Testis (tissue), 3 donors: ENCODE data around the gene CENPO. TPM values are rescaled to one million over a fixed set of nuclear protein-coding genes. Genes with fewer than 3 reads are reported as not detected.

ENCODE experiments used
- DNase-seq: peaks from one replicate; pipeline ENCODE4 v3.0.0-alpha.2; 2019
- H3K27ac ChIP-seq, 2 donors: fragments of 200-600 bp; sonication (generic); one replicate each; pipeline ENCODE4 v1.5.1; 2019
- H3K27me3 ChIP-seq: fragments of 200-600 bp; sonication (generic); one replicate; pipeline ENCODE4 v1.5.1; 2019
- H3K36me3 ChIP-seq: fragments of 200-600 bp; sonication (generic); one replicate; pipeline ENCODE4 v1.5.1; 2017; ENCODE audit warnings: low read depth; ENCODE audit errors: missing control alignments
- H3K4me1 ChIP-seq: fragments of 200-600 bp; sonication (generic); one replicate; pipeline ENCODE4 v1.5.1; 2019
- H3K4me3 ChIP-seq, 2 donors: fragments of 200-600 bp; sonication (generic); one replicate each; pipeline ENCODE4 v1.5.1; 2017 to 2019
- H3K9me3 ChIP-seq: fragments of 200-600 bp; sonication (generic); one replicate; pipeline ENCODE4 v1.5.1; 2017
- POLR2A ChIP-seq: fragments of 450-650 bp; IDR thresholded peaks from one replicate; pipeline ENCODE4 v1.6.1; 2017; ENCODE audit warnings: antibody characterized with exemption, mild to moderate bottlenecking, moderate library complexity
- WGBS, 2 donors: methylation state at CpG; one replicate each; pipeline ENCODE4 v1.1.5; 2018; 5-methylcytosine and 5-hydroxymethylcytosine counted together
- intact Hi-C: fragments of 100-400 bp; cut with DNase I; formaldehyde crosslinking; loops from one replicate; pipeline ENCODE4 v1.15.1; 2023; ENCODE audit warnings: low total_unique reads
- polyA plus RNA-seq: library from polyadenylated mRNA; stranded (reverse); fragments of 350-450 nt; fragmentation: Illumina TruSeq; extraction: RNeasy Lipid Tissue Mini Kit (QIAGEN cat#74804); gene quantifications from one replicate; pipeline ENCODE4 v1.2.3, GENCODE V29; 2014; ENCODE audit warnings: low read depth, low replicate concordance; ENCODE audit not compliant: insufficient read depth
- total RNA-seq, 2 donors: library from RNA; depleted of rRNA; stranded (reverse); fragments of >200 nt; gene quantifications; one replicate each; pipeline ENCODE4 v1.2.3, GENCODE V29; 2016
- TF ChIP-seq, protein P1 (sequence below), 3 experiments: fragments of 450-650 bp in 2 of 3; fragments of 200-600 bp in 1 of 3; sonication (generic) in 1 of 3; IDR thresholded peaks; one replicate each; pipeline ENCODE4 v1.5.1; 2016 to 2019; ENCODE audit warnings: antibody characterized with exemption in 3 of 3, mild to moderate bottlenecking in 2 of 3, moderate library complexity in 1 of 3

Gene CENPO
- total and polyA plus RNA-seq, 3 donors from 2014 or later, result 27.1 to 41.2 (median 32.8) TPM

DNA sequence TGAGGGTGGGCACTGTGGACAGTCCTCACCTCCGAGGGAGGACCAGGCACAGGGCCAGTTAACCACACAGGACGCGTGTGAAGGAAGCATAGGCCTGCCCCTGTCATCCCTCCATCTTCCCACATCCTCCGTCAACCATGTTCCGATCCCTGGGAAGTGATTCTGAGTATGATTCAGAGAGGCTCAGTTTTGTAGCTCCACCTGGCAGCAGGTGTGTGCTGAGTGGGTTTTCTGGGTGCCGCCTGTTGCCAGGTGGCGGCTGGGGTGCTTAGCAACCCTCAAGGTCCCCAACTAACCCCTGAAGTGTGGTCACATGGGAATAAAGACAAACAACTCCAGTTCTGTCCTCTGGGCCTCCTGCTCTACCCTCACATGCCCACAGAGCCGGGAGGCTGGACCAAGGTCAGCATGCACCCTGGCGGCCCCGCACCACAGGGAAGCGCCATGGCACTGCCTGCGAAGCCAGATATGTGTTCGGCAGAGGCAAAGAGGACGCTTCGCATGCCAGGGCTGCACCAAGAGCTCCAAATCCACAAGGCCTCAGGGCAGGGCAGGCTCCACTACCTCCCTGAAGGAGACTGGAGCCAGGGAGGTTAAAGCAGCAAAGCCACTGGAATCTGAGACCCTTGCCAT is 66.9 kb downstream of the CENPO start:
- Histone ChIP-seq H3K27ac (peak overlapping the region in 1 of 2 donors; percentile 68), H3K27me3 (no peaks in the 10 kb centered on the region), H3K4me1 (peaks cover 32% of the 10 kb centered on the region), H3K4me3 (no peak overlapping the region), H3K9me3 (no peaks in the 10 kb centered on the region), H3K36me3 (no peaks in the 10 kb centered on the region)
- no peak for DNase-seq
- 94% methylated on average over 15 of the region's 15 CpGs; no CpG with 5 or more reads in 1 of the 2 donors for WGBS, 2 donors
- TF ChIP-seq POLR2A, result no peak
- TF ChIP-seq, protein P1, sequence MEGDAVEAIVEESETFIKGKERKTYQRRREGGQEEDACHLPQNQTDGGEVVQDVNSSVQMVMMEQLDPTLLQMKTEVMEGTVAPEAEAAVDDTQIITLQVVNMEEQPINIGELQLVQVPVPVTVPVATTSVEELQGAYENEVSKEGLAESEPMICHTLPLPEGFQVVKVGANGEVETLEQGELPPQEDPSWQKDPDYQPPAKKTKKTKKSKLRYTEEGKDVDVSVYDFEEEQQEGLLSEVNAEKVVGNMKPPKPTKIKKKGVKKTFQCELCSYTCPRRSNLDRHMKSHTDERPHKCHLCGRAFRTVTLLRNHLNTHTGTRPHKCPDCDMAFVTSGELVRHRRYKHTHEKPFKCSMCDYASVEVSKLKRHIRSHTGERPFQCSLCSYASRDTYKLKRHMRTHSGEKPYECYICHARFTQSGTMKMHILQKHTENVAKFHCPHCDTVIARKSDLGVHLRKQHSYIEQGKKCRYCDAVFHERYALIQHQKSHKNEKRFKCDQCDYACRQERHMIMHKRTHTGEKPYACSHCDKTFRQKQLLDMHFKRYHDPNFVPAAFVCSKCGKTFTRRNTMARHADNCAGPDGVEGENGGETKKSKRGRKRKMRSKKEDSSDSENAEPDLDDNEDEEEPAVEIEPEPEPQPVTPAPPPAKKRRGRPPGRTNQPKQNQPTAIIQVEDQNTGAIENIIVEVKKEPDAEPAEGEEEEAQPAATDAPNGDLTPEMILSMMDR (IDR thresholded peaks at IDR 0.05), result no peak
- intact Hi-C loops, result no loop called here

DNA sequence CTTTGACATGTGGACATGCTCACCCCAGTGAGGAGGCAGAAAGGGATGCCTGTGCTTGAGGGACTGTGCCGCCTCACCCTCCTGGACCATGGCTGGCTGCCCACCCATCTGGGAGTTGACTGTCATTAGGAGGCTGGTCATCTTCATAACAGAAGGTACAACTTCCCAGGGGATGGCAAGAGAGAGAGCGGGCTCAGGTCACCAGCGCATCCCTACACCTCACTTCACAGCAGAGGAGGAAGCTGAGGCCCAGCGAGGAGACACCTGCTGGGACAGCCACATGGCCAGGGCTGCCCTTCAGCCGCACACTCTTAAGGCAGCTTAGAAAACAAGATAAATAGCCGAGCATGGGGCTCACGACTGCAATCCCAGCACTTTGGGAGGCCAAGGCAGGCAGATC is 67.4 kb downstream of the CENPO start:
- 95 to 97% methylated on average over 6 to 7 of the region's 7 CpGs for WGBS, 2 donors
- H3K4me1 ChIP-seq, result peaks cover 28% of the 10 kb centered on the region
- peak overlapping the region in 1 of 2 donors; percentile 68 for H3K27ac ChIP-seq
- H3K9me3 ChIP-seq, result no peaks in the 10 kb centered on the region
- DNase-seq, result no peak
- intact Hi-C loops, result no loop called here
- no peak overlapping the region for H3K4me3 ChIP-seq
- TF ChIP-seq, protein P1 (IDR thresholded peaks at IDR 0.05), result no peak
- TF ChIP-seq POLR2A, result no peak
- H3K36me3 ChIP-seq, result no peaks in the 10 kb centered on the region
- H3K27me3 ChIP-seq, result no peaks in the 10 kb centered on the region

DNA sequence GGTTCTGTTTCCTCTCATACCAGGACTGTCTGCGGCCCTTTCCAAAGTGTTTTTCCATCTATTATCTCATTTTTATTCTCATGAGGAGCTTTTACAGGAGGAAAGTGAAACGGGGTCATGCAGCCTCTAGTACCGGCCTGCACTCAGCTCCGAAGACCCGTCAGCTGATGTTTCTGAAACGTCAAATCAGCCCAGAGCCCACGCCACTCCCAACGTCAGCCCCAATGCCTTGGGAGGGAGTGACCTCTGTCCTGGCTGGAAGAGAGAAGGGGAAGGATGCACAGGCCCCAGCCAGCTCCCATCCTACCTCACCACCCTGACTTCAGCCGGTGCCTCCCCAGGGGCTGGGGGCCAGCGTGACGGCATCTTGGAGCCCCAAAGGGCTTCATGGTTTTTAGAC is 68.3 kb downstream of the CENPO start:
- H3K4me1 ChIP-seq, result peaks cover 20% of the 10 kb centered on the region
- no peak overlapping the region for H3K4me3 ChIP-seq
- intact Hi-C loops, result no loop called here
- H3K9me3 ChIP-seq, result no peaks in the 10 kb centered on the region
- DNase-seq, result peak; percentile 57
- H3K27me3 ChIP-seq, result no peaks in the 10 kb centered on the region
- no peaks in the 10 kb centered on the region for H3K36me3 ChIP-seq
- H3K27ac ChIP-seq, result peak overlapping the region; percentile 47 to 68
- TF ChIP-seq, protein P1 (IDR thresholded peaks at IDR 0.05), result no peak
- no peak for TF ChIP-seq POLR2A
- WGBS, 2 donors, result 57 to 61% methylated on average over 11 of the region's 11 CpGs

DNA sequence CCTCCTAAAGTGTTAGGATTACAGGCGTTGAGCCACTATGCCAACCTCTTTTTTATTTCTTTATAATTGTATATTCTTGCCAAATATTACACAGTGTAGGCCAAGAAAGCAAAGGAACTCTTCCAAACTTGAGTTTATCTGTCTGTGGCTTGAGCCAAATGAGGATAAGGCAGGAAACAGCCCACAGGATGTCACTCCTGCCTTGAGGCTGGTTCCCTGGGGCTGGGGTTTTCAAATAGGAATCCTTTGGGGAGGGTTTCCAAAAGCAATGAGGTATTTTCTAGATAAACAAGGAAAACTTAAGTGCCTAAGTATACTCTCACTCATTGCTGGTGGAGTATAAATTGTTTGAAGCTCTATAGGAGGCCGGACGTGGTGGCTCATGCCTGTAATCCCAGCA is 70.4 kb downstream of the CENPO start:
- intact Hi-C loops, result no loop called here
- Histone ChIP-seq H3K4me3 (no peak overlapping the region), H3K9me3 (no peaks in the 10 kb centered on the region), H3K27me3 (no peaks in the 10 kb centered on the region), H3K27ac (peak overlapping the region in 1 of 2 donors; percentile 46), H3K36me3 (no peaks in the 10 kb centered on the region), H3K4me1 (peaks cover 10% of the 10 kb centered on the region)
- no peak for DNase-seq
- whole genome bisulfite sequencing, 2 donors, result 75 to 85% methylated on average over 3 of the region's 3 CpGs
- no peak for TF ChIP-seq POLR2A
- TF ChIP-seq, protein P1 (IDR thresholded peaks at IDR 0.05), result no peak

DNA sequence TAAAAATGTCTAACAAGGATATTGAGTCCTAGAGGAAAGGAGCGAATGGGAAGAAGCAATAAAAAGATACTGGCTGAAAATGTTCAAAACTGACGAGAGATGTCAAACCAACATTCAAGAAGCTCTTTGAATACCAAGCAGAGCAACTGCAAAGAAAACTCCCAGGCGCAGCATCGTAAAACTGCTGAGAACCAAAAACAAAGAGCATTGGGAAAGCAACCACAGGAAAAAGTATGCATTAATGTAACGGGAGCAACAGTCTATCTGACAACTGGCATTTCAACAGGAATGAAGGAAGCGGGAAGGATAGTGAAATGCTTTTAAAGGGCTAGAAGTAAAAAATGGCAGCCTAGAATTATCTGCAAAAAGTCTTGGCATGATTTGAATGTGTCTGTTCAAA is 73.7 kb downstream of the CENPO start:
- H3K4me3 ChIP-seq, result no peak overlapping the region
- TF ChIP-seq, protein P1 (IDR thresholded peaks at IDR 0.05), result no peak
- no peak for TF ChIP-seq POLR2A
- H3K36me3 ChIP-seq, result no peaks in the 10 kb centered on the region
- DNase-seq, result no peak
- H3K9me3 ChIP-seq, result no peaks in the 10 kb centered on the region
- H3K27ac ChIP-seq, result no peak overlapping the region
- 90 to 94% methylated on average over 6 of the region's 6 CpGs for WGBS, 2 donors
- no peaks in the 10 kb centered on the region for H3K27me3 ChIP-seq
- peaks cover 10% of the 10 kb centered on the region for H3K4me1 ChIP-seq
- intact Hi-C loops, result no loop called here
